GM23338 (cell line): ENCODE data around the gene KCTD1. TPM values are rescaled to one million over a fixed set of nuclear protein-coding genes. Genes with fewer than 3 reads are reported as not detected.

Experiments
- ATAC-seq: fragments of 200-7000 bp; cut with Tn5 transposase; 3 replicates; pipeline ENCODE4 v1.9.1; 2020
- DNase-seq: peaks from one replicate; pipeline ENCODE4 v3.0.0-alpha.2; 2015; ENCODE audit warnings: low spot score
- H2AFZ ChIP-seq: fragments of 200-600 bp; sonication (generic); 2 replicates; pipeline ENCODE4 v1.8.0; 2016; ENCODE audit warnings: antibody characterized with exemption, mild to moderate bottlenecking, moderate library complexity
- H3F3A ChIP-seq: fragments of 200-600 bp; sonication (generic); replicated peaks from 2 replicates; pipeline ENCODE4 v1.8.0; 2017; ENCODE audit warnings: antibody characterized with exemption, mixed run types, low read depth
- H3K27ac ChIP-seq: fragments of 200-600 bp; sonication (generic); 2 replicates; pipeline ENCODE4 v1.6.1; 2016; ENCODE audit warnings: low read depth
- H3K27me3 ChIP-seq: fragments of 200-600 bp; sonication (generic); 2 replicates; pipeline ENCODE4 v1.8.0; 2016; ENCODE audit warnings: mild to moderate bottlenecking, mixed run types, moderate library complexity; ENCODE audit not compliant: insufficient read depth
- H3K36me3 ChIP-seq: fragments of 200-600 bp; sonication (generic); 2 replicates; pipeline ENCODE4 v1.8.0; 2016; ENCODE audit warnings: mild to moderate bottlenecking; ENCODE audit not compliant: insufficient read depth
- H3K4me1 ChIP-seq: fragments of 200-600 bp; sonication (generic); 2 replicates; pipeline ENCODE4 v1.8.0; 2016; ENCODE audit warnings: mild to moderate bottlenecking, moderate library complexity; ENCODE audit not compliant: insufficient read depth
- H3K4me2 ChIP-seq: fragments of 200-600 bp; sonication (generic); 2 replicates; pipeline ENCODE4 v1.7.1; 2017; ENCODE audit warnings: mixed run types
- H3K4me3 ChIP-seq: fragments of 200-600 bp; sonication (generic); 2 replicates; pipeline ENCODE4 v1.6.1; 2016; ENCODE audit warnings: mixed run types
- H3K79me2 ChIP-seq: fragments of 200-600 bp; sonication (generic); replicated peaks from 2 replicates; pipeline ENCODE4 v1.8.0; 2017; ENCODE audit warnings: mild to moderate bottlenecking; ENCODE audit not compliant: insufficient read depth
- H3K9me2 ChIP-seq: fragments of 200-600 bp; sonication (generic); 2 replicates; pipeline ENCODE4 v1.8.0; 2017; ENCODE audit not compliant: insufficient read depth
- H4K20me1 ChIP-seq: fragments of 200-600 bp; sonication (generic); replicated peaks from 2 replicates; pipeline ENCODE4 v1.8.0; 2017; ENCODE audit warnings: mild to moderate bottlenecking; ENCODE audit not compliant: insufficient read depth
- H3K27ac Mint-ChIP-seq: 2 replicates; pipeline ENCODE4 v1.8.0; 2020; ENCODE audit warnings: inconsistent platforms, mild to moderate bottlenecking, moderate library complexity, mixed read lengths
- H3K27me3 Mint-ChIP-seq: 3 replicates; pipeline ENCODE4 v1.8.0; 2022; ENCODE audit warnings: low read depth, mild to moderate bottlenecking, moderate library complexity, mixed read lengths, inconsistent platforms; ENCODE audit not compliant: insufficient read depth, poor library complexity
- H3K36me3 Mint-ChIP-seq: 3 replicates; pipeline ENCODE4 v1.8.0; 2021; ENCODE audit warnings: low read depth, mild to moderate bottlenecking, inconsistent platforms, moderate library complexity, mixed read lengths
- H3K4me1 Mint-ChIP-seq: 3 replicates; pipeline ENCODE4 v1.8.0; 2020; ENCODE audit warnings: mild to moderate bottlenecking, inconsistent platforms, mixed read lengths
- H3K4me3 Mint-ChIP-seq: 3 replicates; pipeline ENCODE4 v1.8.0; 2021; ENCODE audit warnings: moderate library complexity, mild to moderate bottlenecking, inconsistent platforms, mixed read lengths
- H3K9me3 Mint-ChIP-seq: 3 replicates; pipeline ENCODE4 v1.8.0; 2020; ENCODE audit warnings: moderate library complexity, mild to moderate bottlenecking, inconsistent platforms, mixed read lengths
- ETS1 ChIP-seq: IDR thresholded peaks from 2 replicates; pipeline ENCODE4 v1.6.1; 2016; ENCODE audit warnings: antibody characterized with exemption
- JUNB ChIP-seq: IDR thresholded peaks from one replicate; pipeline ENCODE4 v1.6.1; 2016; ENCODE audit warnings: antibody characterized with exemption; ENCODE audit not compliant: unreplicated experiment
- REST ChIP-seq: IDR thresholded peaks from one replicate; pipeline ENCODE4 v1.6.1; 2018; ENCODE audit warnings: antibody characterized with exemption; ENCODE audit not compliant: unreplicated experiment
- polyA plus RNA-seq: library from polyadenylated mRNA; unstranded; fragments of >200 nt; fragmentation: Nextera tagmentation; extraction: Ambion mirVana; gene quantifications from 2 replicates; pipeline ENCODE4 v1.2.1, GENCODE V29; 2016
- total RNA-seq: library from RNA; depleted of rRNA; stranded (reverse); fragments of >200 nt; shearing (Covaris generic); gene quantifications from 2 replicates; pipeline ENCODE4 v1.2.3, GENCODE V29; 2014
- TF ChIP-seq, protein P1 (sequence below): fragments of 250-450 bp; sonication (Bioruptor Pico); IDR thresholded peaks from 2 replicates; pipeline ENCODE4 v1.5.0; 2020; ENCODE audit warnings: mild to moderate bottlenecking, moderate library complexity

Gene KCTD1
- total and polyA plus RNA-seq, 2 experiments from 2014 or later, result 7.1 to 20.5 TPM

- no peak for TF ChIP-seq REST
- TF ChIP-seq, protein P1, sequence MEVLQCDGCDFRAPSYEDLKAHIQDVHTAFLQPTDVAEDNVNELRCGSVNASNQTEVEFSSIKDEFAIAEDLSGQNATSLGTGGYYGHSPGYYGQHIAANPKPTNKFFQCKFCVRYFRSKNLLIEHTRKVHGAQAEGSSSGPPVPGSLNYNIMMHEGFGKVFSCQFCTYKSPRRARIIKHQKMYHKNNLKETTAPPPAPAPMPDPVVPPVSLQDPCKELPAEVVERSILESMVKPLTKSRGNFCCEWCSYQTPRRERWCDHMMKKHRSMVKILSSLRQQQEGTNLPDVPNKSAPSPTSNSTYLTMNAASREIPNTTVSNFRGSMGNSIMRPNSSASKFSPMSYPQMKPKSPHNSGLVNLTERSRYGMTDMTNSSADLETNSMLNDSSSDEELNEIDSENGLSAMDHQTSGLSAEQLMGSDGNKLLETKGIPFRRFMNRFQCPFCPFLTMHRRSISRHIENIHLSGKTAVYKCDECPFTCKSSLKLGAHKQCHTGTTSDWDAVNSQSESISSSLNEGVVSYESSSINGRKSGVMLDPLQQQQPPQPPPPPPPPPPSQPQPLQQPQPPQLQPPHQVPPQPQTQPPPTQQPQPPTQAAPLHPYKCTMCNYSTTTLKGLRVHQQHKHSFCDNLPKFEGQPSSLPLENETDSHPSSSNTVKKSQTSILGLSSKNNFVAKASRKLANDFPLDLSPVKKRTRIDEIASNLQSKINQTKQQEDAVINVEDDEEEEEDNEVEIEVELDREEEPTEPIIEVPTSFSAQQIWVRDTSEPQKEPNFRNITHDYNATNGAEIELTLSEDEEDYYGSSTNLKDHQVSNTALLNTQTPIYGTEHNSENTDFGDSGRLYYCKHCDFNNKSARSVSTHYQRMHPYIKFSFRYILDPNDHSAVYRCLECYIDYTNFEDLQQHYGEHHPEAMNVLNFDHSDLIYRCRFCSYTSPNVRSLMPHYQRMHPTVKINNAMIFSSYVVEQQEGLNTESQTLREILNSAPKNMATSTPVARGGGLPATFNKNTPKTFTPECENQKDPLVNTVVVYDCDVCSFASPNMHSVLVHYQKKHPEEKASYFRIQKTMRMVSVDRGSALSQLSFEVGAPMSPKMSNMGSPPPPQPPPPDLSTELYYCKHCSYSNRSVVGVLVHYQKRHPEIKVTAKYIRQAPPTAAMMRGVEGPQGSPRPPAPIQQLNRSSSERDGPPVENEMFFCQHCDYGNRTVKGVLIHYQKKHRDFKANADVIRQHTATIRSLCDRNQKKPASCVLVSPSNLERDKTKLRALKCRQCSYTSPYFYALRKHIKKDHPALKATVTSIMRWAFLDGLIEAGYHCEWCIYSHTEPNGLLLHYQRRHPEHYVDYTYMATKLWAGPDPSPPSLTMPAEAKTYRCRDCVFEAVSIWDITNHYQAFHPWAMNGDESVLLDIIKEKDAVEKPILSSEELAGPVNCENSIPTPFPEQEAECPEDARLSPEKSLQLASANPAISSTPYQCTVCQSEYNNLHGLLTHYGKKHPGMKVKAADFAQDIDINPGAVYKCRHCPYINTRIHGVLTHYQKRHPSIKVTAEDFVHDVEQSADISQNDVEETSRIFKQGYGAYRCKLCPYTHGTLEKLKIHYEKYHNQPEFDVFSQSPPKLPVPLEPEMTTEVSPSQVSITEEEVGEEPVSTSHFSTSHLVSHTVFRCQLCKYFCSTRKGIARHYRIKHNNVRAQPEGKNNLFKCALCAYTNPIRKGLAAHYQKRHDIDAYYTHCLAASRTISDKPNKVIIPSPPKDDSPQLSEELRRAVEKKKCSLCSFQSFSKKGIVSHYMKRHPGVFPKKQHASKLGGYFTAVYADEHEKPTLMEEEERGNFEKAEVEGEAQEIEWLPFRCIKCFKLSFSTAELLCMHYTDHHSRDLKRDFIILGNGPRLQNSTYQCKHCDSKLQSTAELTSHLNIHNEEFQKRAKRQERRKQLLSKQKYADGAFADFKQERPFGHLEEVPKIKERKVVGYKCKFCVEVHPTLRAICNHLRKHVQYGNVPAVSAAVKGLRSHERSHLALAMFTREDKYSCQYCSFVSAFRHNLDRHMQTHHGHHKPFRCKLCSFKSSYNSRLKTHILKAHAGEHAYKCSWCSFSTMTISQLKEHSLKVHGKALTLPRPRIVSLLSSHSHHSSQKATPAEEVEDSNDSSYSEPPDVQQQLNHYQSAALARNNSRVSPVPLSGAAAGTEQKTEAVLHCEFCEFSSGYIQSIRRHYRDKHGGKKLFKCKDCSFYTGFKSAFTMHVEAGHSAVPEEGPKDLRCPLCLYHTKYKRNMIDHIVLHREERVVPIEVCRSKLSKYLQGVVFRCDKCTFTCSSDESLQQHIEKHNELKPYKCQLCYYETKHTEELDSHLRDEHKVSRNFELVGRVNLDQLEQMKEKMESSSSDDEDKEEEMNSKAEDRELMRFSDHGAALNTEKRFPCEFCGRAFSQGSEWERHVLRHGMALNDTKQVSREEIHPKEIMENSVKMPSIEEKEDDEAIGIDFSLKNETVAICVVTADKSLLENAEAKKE, result no peak
These were observed 8.2 kb downstream of the KCTD1 start (continued) for GRCh38 chr18:26540043-26540628.

DNA sequence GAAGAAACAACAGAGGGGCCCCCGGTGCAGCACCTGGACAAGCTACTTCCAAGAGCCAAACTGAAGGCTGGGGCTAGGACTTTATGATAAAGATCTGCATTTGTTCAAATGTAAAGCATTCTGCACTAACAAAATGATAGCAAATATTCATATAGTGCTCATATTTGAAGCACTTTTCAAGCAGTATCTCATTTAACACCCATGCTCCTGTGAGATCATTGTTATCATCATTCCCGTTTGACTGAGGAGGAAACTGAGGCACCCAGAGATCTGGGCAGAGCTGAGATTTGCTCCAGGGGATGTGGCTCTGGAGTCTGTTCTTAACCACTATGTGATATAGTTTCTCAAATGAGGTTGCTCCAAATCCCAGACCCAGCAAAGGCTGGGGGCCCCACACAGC, 9.8 kb downstream of the KCTD1 start:
- Mint-ChIP-seq H3K27ac (no peak overlapping the region), H3K4me1 (peaks cover 14% of the 10 kb centered on the region), H3K27me3 (no peaks in the 10 kb centered on the region), H3K9me3 (no peaks in the 10 kb centered on the region), H3K4me3 (no peak overlapping the region), H3K36me3 (no peaks in the 10 kb centered on the region)
- Histone ChIP-seq H3F3A (no peaks in the 10 kb centered on the region), H3K4me3 (no peak overlapping the region), H3K4me1 (peaks cover 8% of the 10 kb centered on the region; the same call in 1 of the 2 replicates), H3K79me2 (peaks cover 23% of the 10 kb centered on the region), H3K36me3 (no peaks in the 10 kb centered on the region), H3K4me2 (no peak overlapping the region), H2AFZ (no peak overlapping the region), H3K27ac (no peak overlapping the region), H4K20me1 (peaks cover 4% of the 10 kb centered on the region; the same call in 1 of the 2 replicates), H3K9me2 (no peaks in the 10 kb centered on the region), H3K27me3 (no peaks in the 10 kb centered on the region)
- no peak for DNase-seq
- ATAC-seq, result no peak
- TF ChIP-seq ETS1 (no peak), JUNB (no peak)
- TF ChIP-seq, protein P1, result no peak
